ENCODE measurements around the gene PCDHGB6. TPM values are rescaled to one million over a fixed set of nuclear protein-coding genes. Genes with fewer than 3 reads are reported as not detected.

Gene PCDHGB6
- total RNA-seq, 1 experiment from 2014 or later: 0.23 TPM

DNA sequence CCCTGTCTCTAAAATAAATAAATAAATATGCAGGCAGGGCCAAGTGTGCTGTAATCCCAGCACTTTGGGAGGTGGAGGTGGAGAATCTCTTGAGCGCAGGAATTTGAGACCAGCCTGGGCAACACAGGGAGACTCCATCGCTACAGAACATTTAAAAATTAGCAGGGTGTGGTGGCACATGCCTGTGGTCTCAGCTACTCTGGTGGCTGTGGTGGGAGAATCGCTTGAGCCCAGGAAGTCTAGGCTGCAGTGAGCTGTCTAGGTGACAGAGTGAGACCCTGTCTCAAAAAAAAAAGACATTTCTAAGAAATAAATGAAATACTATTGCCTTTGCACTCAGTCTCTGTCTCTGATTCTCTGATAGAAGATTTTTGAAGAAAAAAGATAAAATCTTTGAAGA, 3.8 kb downstream of the PCDHGB6 start:
- Histone ChIP-seq H3K4me1 (ENCODE audit: control insufficient read depth, insufficient read depth, low read length) (no peaks in the 10 kb centered on the region), H3K9me3 (ENCODE audit: control insufficient read depth, insufficient read depth, low read depth, low read length) (no peaks in the 10 kb centered on the region), H3K36me3 (ENCODE audit: control insufficient read depth, insufficient read depth, low read length) (no peaks in the 10 kb centered on the region), H3K4me3 (ENCODE audit: low read depth in 2 of 2, low read length in 2 of 2) (no peak overlapping the region), H3K27ac (ENCODE audit: low read length) (no peak overlapping the region), H3K27me3 (ENCODE audit: control insufficient read depth, insufficient read depth, low read length) (no peaks in the 10 kb centered on the region)
- BruUV-seq (replicated peaks): no TSS peak
- intact Hi-C loops (cut with micrococcal nuclease; ENCODE audit: unreplicated experiment) (loop anchor here (5.0 to 10.0 kb wide), 2 partner anchors 47 to 189 kb away; partner anchors contain the start of genes PCDHB14 and PCDHGA5), in situ Hi-C loops (cut with HindIII; ENCODE audit: low pct_unique_long_range_greater_than_20kb, low sequenced_read_pairs) (no loop called here)
- TF ChIP-seq SIN3A (IDR thresholded peaks at IDR 0.05; ENCODE audit: borderline replicate concordance, insufficient read depth, low read depth, low read length) (no peak), TCF7L2 (IDR thresholded peaks at IDR 0.05; ENCODE audit: low read depth, low read length) (no peak), CTCF (IDR thresholded peaks at IDR 0.05) (no peak), POLR2AphosphoS5 (IDR thresholded peaks at IDR 0.05; ENCODE audit: low read depth, low read length) (no peak)
- TF ChIP-seq, protein P1, sequence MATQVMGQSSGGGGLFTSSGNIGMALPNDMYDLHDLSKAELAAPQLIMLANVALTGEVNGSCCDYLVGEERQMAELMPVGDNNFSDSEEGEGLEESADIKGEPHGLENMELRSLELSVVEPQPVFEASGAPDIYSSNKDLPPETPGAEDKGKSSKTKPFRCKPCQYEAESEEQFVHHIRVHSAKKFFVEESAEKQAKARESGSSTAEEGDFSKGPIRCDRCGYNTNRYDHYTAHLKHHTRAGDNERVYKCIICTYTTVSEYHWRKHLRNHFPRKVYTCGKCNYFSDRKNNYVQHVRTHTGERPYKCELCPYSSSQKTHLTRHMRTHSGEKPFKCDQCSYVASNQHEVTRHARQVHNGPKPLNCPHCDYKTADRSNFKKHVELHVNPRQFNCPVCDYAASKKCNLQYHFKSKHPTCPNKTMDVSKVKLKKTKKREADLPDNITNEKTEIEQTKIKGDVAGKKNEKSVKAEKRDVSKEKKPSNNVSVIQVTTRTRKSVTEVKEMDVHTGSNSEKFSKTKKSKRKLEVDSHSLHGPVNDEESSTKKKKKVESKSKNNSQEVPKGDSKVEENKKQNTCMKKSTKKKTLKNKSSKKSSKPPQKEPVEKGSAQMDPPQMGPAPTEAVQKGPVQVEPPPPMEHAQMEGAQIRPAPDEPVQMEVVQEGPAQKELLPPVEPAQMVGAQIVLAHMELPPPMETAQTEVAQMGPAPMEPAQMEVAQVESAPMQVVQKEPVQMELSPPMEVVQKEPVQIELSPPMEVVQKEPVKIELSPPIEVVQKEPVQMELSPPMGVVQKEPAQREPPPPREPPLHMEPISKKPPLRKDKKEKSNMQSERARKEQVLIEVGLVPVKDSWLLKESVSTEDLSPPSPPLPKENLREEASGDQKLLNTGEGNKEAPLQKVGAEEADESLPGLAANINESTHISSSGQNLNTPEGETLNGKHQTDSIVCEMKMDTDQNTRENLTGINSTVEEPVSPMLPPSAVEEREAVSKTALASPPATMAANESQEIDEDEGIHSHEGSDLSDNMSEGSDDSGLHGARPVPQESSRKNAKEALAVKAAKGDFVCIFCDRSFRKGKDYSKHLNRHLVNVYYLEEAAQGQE (IDR thresholded peaks at IDR 0.05; ENCODE audit: insufficient read depth in 1 of 2, low read depth in 2 of 2, low read length in 1 of 2): no peak
- ChIA-PET CTCF (no interaction called here), POLR2A (no interaction called here)
- DNase-seq (ENCODE audit: low read depth, low spot score) (no peak), ATAC-seq (no peak)

DNA sequence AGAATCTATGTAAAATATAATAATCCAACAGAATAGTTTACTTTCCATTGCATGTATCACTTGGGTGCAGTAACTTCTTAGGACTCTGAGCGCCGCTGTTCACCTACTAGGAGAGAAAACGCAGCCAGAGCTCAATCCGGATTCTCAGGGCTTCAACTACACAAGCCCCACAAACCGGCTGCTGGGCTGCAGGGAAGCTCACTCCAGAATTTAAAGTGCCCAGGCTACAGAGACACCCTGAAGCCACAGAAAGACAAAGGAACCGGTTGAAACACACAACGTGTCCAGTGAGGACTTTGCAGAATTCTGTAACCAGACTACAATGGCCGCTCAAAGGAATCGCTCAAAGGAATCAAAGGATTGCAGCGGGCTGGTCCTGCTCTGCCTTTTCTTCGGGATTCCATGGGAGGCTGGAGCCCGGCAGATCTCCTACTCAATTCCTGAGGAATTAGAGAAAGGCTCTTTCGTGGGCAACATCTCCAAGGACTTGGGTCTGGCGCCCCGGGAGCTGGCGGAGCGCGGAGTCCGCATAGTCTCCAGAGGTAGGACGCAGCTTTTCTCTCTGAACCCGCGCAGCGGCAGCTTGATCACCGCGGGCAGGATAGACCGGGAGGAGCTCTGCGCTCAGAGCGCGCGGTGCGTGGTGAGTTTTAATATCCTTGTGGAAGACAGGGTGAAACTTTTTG, 5.2 kb downstream of the PCDHGB6 start, which contains the start of gene PCDHGA10:
Gene PCDHGA10, plus strand, starts transcription at position 134 of the 686 bp plus-strand sequence. Its CDS starts 189 bp downstream, at position 323.
- Histone ChIP-seq H3K27ac (ENCODE audit: low read length) (no peak within 1 kb of the TSS), H3K4me1 (ENCODE audit: control insufficient read depth, insufficient read depth, low read length) (no peaks in the 10 kb centered on the region), H3K36me3 (ENCODE audit: control insufficient read depth, insufficient read depth, low read length) (no peaks in the 10 kb centered on the region), H3K4me3 (ENCODE audit: low read depth in 2 of 2, low read length in 2 of 2) (peak within 1 kb of the TSS in 1 of 2 experiments; percentile 7; a peak in 1 of 4 replicates), H3K9me3 (ENCODE audit: control insufficient read depth, insufficient read depth, low read depth, low read length) (no peaks in the 10 kb centered on the region), H3K27me3 (ENCODE audit: control insufficient read depth, insufficient read depth, low read length) (no peaks in the 10 kb centered on the region)
- DNase-seq (ENCODE audit: low read depth, low spot score) (no peak), ATAC-seq (peak; percentile 72)
- ChIA-PET CTCF (interaction anchor here (0.5 to 2.2 kb wide), 17 partner anchors 17 to 244 kb away, joined by 3 to 11 read pairs (median 4); partner anchors contain the start of genes PCDHB11, PCDHB14, PCDHGA1 and PCDHGA12), POLR2A (no interaction called here)
- BruUV-seq (replicated peaks): no TSS peak
- intact Hi-C loops (cut with micrococcal nuclease; ENCODE audit: unreplicated experiment) (loop anchor here (2.0 to 10.0 kb wide), 3 partner anchors 48 to 191 kb away; partner anchors contain the start of genes PCDHB14 and PCDHGA5), in situ Hi-C loops (cut with HindIII; ENCODE audit: low pct_unique_long_range_greater_than_20kb, low sequenced_read_pairs) (no loop called here)
- TF ChIP-seq, protein P1 (IDR thresholded peaks at IDR 0.05; ENCODE audit: insufficient read depth in 1 of 2, low read depth in 2 of 2, low read length in 1 of 2): no peak
- peak; percentile 87 for TF ChIP-seq CTCF (IDR thresholded peaks at IDR 0.05)

Data from Panc1 (cell line).